Heart left ventricle (tissue), 13 donors: ENCODE results near the gene SLC7A14.

Experiments used
- POLR2A ChIP-seq, 2 donors: fragments of 450-650 bp; IDR thresholded peaks; one replicate each; pipeline ENCODE4 v1.6.1; 2017; ENCODE audit warnings: antibody characterized with exemption in 2 of 2, mild to moderate bottlenecking in 2 of 2, moderate library complexity in 2 of 2
- TF ChIP-seq, protein P1 (sequence below), 12 donors: fragments of 200-600 bp; sonication (generic) in 4 of 12; IDR thresholded peaks; one replicate each; pipeline versions ENCODE4 v1.5.0 to v1.8.0; 2018 to 2022; ENCODE audit warnings: antibody characterized with exemption in 12 of 12, mild to moderate bottlenecking in 5 of 12
- donor health status: ischemic (EF 13 %, LVEDD 7.1; RV severe dilation, severe dysfunction).
- donor health status: DM: no; HTN: yes; CAD: no.
- donor health status: DM: no; HTN: no; CAD: no.
- donor health status: ischemic (EF 25% LVEDD 6.9; RV normal size, moderate dysfunction).
- donor health status: ischemic (EF 25% LVEDD 5.7; RV mildly dilated, moderate dysfunction).
- donor health status: ischemic (EF 35%, LVEDD 5.7; RV mildly dilated, moderate dysfunction).
- donor health status: nonischemic (EF 11% LVEDD 7.7; RV severe dilation, severe dysfunction).
- donor health status: DM: yes; HTN: yes; CAD: no.
- donor health status: PGD.
- donor health status: ischemic (EF 29% LVEDD 5.4; RV normal size, mild dysfunction).
- donor health status: nonischemic (EF 23%, LVEDD 6.1; RV moderate dilation, normal function).

DNA sequence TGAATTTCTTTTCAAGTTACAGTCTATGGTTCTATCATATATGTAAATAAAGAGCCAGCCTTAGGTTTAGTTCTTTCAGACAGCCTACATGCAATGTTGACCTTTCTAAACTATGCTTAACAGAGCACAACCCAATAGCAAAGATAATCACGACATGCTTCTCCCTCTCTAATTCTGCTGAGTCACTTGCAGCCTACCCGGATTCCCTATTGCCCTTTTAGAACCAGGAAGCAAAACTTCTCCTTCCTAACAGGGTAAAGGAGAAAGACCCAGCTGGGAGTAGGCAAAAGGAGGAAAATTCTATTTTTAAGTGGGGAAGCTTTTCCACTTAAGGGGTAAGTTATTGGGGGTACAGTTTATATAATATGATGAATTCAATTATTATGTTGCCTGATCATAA is 79.3 kb downstream of the SLC7A14 start:
- TF ChIP-seq, protein P1, sequence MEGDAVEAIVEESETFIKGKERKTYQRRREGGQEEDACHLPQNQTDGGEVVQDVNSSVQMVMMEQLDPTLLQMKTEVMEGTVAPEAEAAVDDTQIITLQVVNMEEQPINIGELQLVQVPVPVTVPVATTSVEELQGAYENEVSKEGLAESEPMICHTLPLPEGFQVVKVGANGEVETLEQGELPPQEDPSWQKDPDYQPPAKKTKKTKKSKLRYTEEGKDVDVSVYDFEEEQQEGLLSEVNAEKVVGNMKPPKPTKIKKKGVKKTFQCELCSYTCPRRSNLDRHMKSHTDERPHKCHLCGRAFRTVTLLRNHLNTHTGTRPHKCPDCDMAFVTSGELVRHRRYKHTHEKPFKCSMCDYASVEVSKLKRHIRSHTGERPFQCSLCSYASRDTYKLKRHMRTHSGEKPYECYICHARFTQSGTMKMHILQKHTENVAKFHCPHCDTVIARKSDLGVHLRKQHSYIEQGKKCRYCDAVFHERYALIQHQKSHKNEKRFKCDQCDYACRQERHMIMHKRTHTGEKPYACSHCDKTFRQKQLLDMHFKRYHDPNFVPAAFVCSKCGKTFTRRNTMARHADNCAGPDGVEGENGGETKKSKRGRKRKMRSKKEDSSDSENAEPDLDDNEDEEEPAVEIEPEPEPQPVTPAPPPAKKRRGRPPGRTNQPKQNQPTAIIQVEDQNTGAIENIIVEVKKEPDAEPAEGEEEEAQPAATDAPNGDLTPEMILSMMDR (IDR thresholded peaks at IDR 0.05), result no peak
- no peak for TF ChIP-seq POLR2A (IDR thresholded peaks at IDR 0.05)
